HG03439 (cell line): ENCODE measurements around the gene FAM184B.

Experiments used
- ATAC-seq: cut with Tn5 transposase; IDR thresholded peaks from one replicate; pipeline ENCODE4 v1.9.1; 2021; ENCODE audit warnings: mild to moderate bottlenecking, moderate library complexity; ENCODE audit not compliant: unreplicated experiment

FAM184B gene

GRCh38 chr4:17781300-17782287 lies at the start of gene FAM184B:
Gene FAM184B, minus strand, starts transcription at chr4:17781621. Its CDS starts 322 bp downstream, at chr4:17781299.
- no peak for ATAC-seq

GRCh38 chr4:17823871-17824669 lies 42.6 kb upstream of the FAM184B start:
- no peak for ATAC-seq

DNA sequence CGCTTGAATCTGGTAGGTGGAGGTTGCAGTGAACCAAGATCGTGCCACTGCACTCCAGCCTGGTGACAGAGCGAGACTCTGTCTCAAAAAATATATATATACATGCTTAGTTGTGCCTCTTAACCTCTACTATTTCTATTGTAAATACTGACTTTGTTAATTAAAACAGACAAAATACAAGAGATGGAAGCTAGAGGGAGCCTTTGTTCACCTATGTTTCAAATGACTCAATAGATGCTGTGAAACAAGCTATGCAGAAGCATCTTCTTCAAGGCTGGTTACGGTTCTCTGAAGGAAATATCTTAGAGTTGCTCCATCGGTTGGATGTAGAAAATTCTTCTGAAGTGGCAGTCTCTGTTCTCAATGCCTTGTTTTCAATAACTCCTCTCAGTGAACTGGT lies 35.6 kb upstream of the FAM184B start:
- peak; percentile 84 for ATAC-seq

DNA sequence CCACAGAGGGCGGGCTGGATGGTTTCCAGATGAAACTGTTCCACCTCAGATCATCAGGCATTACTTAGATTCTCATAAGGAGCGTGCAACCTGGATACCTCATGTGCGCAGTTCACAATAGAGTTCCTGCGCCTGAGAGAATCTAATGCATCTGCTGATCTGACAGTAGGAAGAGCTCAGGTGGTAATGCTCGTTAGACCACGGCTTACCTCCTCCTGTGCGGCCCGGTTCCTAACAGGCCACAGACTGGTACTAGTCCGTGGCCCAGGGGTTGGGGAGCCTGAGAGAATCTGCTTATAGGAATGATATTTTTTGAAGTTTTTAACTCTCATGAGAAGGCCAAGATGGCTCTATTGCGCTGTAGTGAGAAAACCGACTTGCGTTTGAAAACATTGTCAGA lies 34.7 kb upstream of the FAM184B start:
- no peak for ATAC-seq

DNA sequence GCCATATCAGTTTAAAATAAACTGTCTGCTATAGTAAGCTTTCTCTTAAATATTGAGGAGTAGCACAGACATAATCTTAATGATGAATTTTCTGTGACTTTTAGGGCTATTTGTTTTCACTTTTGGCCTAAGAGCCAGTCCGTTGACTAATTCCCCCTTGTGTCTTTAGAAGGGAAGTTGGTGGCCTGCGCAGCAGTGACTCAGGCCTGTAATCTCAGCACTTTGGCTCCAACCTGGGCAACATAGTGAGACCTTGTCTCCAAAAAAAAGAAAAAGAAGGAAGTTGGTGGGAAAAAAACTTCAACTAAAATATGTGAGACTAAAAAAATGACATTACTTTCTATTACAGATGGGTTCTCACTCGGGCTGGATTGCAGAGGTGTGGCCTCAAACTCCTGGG lies 32.7 kb upstream of the FAM184B start:
- no peak for ATAC-seq

DNA sequence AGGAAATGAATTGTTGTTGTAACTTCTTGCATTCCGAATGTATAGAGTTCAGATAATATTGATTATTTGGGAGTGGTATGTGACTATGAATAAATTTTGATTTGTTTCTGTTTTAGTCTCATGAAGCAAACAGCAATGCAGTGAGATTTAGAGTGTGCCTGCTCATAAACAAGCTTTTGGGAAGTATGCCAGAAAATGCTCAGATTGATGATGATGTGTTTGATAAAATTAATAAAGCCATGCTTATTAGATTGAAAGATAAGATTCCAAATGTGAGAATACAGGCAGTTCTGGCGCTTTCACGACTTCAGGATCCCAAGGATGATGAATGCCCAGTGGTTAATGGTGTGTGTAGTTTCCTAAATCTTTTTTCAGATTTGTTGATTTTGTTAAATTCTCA lies 31.4 kb upstream of the FAM184B start:
- no peak for ATAC-seq

GRCh38 chr4:17812125-17812524 lies 30.7 kb upstream of the FAM184B start:
- ATAC-seq: no peak

- ATAC-seq: peak; percentile 33
These were observed 29.7 kb upstream of the FAM184B start for GRCh38 chr4:17811078-17811603.

DNA sequence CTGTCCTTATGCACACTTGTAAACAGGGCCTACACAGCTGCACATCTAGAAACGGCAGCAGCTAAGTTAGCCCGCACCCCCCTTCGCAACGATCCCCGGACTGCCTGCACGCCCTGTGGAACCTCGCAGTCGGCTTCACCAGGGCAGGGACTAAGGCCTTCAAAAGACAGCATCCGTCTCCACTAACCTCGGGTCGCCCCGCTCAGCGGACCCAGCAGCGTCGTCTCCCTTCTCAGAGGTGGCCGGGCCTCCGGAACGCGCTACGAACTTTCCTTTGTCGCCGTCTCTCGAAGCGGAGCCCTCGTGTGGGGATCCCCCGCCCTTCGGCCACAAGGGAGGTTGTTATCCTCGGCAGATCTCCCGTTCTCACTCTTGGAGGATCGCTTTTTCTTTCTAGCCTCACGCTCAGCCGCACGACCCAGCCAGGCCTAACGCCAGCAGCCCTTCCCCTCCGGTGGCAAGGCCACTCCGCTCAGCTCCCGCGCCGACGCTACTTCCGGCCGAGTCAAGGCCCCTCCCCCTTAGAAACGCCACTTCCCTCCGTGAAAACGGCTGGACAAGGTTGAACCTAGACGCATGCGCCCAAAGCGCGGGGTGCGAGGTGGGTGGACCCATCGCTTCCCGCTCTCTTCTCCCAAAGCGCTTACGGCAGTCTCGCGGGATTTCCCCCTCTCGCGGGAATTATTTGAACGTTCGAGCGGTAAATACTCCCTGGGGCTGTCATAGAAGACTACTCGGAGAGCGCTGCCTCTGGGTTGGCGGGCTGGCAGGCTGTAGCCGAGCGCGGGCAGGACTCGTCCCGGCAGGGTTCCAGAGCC lies 29.0 kb upstream of the FAM184B start, which contains the start of the genes DCAF16 and NCAPG:
DCAF16 (minus strand) TSS at position 498 of the 818 bp plus-strand sequence. CDS start 6,616 bp downstream, outside the sequence.
NCAPG (plus strand) TSS at position 720 of the 818 bp plus-strand sequence. CDS start 99 bp downstream, outside the sequence.
- ATAC-seq: peak; percentile 89

- no peak for ATAC-seq
These were observed 28.2 kb upstream of the FAM184B start for GRCh38 chr4:17809667-17810066.

DNA sequence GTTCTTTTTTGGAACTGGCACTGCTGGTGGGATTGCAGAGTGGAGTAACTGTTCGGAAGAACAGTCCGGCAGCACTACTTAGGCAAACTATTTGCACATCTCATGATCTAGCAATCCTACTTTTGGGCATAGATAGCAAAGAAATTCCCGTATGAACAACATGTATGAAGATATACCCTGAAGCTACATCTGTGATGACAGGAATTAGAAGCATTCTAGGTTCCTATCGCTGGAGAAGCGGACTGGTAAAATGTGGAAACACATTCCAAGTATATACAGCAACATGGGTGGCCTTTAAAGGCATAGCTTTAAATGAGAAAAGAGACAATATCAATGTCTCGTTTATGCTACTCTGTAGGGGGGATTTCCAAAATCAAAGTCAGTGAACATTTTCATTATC lies 26.0 kb upstream of the FAM184B start:
- no peak for ATAC-seq

GRCh38 chr4:17805580-17806155 lies 24.2 kb upstream of the FAM184B start:
- ATAC-seq: no peak

GRCh38 chr4:17797808-17798207 lies 16.4 kb upstream of the FAM184B start:
- no peak for ATAC-seq

DNA sequence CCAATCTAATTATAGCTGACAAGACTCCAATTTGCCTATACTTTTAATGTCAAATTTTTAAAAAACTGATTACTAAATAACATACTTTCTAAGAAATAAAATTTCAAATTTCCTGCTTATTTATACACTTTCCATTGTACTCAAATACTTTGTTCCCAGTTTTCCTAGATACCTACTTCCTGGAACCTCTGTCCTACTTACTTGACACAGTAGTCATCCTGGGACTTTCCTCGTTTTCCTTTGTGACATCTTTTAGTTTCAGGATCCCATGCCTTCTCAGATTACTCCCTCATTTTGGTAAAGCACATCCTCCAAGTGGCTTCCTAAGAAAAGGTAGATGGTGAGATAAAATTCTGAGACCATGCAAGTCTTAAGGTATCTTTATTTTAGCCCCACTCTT lies 13.3 kb upstream of the FAM184B start:
- ATAC-seq: no peak

DNA sequence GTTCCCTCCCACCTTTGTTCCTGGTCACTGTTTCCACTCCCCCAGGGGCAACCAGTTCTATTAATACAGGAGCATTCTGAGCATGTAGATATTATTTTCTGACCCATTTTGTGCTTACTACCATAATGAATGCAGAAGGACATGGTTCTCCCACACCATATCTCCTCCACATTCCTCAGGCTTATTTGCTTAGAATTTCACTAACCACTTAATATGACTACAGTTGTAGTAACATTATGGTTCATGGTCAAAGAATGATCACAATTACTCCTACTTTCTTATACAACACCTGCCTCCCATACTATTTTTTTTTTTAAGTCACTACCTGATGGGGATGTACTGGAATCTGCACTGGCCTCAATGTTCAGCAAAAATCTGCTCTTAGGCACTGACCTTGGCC lies 7.5 kb upstream of the FAM184B start:
- no peak for ATAC-seq

- no peak for ATAC-seq
These were observed 5.9 kb upstream of the FAM184B start for GRCh38 chr4:17787315-17787714.

GRCh38 chr4:17786567-17786966 lies 5.1 kb upstream of the FAM184B start:
- ATAC-seq: no peak

- no peak for ATAC-seq
These were observed 4.4 kb upstream of the FAM184B start for GRCh38 chr4:17785858-17786257.

GRCh38 chr4:17780501-17781299 lies 721 bp downstream of the FAM184B start:
- no peak for ATAC-seq
